Right lung (tissue), 5 donors: ENCODE data around the gene EID3. TPM values are rescaled to one million over a fixed set of nuclear protein-coding genes. Genes with fewer than 3 reads are reported as not detected.
"Not testable (repeated sequence)": the region's sequence is repeated elsewhere in the genome, so short reads cannot be mapped to it uniquely, and the experiment has no call there.

Source experiments
- DNase-seq, 2 donors: peaks; one replicate each; pipeline ENCODE4 v3.0.0-alpha.2; 2013
- polyA plus RNA-seq, 5 donors: library from polyadenylated mRNA; unstranded; fragments of 120-200 nt; gene quantifications; one replicate each; pipeline versions ENCODE4 v1.2.1 to v1.2.3, GENCODE V29; 2013; ENCODE audit warnings: inconsistent platforms in 1 of 5, low replicate concordance in 1 of 5; ENCODE audit not compliant: insufficient read length in 5 of 5, insufficient read depth in 1 of 5

Gene EID3
- polyA plus RNA-seq, 5 donors: 6.0 to 6.7 (median 6.2) TPM

DNA sequence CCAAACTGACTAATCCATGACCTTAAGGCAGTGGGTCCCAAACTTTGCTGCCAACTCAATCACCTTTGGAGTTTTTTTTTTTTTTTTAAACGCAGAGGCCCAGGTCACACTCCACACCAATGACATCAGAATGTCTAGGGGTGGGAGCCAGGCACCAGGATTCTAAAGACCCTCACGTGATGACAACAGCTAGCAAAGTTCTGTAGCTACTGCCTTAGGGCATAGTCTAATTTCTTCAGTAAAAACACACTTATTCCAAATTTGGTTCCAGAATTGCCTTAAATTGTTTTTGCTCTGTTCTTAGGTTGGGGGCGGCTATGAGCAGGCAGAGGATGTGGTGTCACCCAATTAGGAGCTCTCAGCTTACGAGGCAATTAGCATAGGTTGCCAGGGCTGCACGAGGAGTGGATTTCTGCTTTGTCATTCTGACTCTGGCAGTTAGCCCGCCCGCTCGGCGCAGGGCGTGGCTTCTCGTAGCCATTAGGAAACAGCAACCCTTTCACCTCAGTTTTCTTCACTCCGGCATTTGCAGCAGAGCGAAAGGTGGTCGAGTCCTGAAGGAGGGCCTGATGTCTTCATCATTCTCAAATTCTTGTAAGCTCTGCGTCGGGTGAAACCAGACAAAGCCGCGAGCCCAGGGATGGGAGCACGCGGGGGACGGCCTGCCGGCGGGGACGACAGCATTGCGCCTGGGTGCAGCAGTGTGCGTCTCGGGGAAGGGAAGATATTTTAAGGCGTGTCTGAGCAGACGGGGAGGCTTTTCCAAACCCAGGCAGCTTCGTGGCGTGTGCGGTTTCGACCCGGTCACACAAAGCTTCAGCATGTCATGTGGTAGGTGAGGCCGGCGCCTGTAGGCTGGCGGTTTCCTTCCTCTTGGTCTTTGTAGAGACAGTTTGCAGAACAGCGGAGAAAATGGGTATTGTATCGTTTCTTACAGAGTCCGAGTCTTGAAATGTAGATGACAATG, 16.7 kb upstream of the EID3 start:
- DNase-seq: peak; percentile 91 to 93

DNA sequence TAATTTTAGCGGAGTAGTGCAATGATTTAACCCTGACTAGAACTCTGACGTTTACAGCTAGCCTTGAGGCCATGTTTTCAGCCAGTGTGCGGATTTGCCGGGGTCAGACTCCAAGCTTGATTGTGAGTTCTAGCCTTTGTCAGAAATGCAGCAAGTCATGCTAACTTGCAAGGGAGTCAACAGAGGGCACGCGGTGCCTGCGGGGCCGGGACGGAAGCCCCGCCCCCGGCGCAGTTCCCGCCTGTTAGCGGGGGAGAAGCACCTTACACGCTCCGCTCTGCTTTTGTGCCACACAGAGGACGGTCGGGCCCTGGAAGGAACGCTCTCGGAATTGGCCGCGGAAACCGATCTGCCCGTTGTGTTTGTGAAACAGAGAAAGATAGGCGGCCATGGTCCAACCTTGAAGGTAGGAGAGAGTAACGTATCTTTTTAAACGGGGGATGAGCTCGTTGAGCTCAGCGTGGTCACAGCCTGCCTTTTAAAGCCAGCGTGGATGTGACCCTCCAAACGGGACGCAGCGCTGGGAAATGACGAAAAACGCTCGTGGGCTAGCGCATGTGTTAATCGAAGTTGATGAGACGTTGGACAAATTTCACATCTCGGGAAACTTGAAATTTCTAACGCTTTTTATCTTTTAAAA, 14.8 kb upstream of the EID3 start:
- peak; percentile 74 to 77 for DNase-seq

DNA sequence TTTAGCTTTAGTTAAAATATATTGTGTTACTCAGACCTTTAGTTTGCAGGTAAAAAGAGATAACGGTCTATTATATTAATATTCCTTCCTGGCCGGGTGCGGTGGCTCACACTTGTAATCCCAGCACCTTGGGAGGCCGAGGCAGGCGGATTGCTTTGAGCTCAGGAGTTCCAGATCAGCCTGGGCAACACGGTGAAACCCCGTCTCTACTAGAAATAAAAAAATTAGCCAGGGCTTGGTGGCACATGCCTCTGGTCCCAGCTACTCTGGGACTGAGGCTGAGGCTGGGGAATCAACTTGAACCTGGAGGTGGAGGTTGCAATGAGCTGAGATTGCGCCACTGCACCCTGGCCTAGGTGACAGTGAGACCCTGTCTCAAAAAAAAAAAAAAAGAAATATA, 13.2 kb upstream of the EID3 start:
- no peak for DNase-seq

- no peak for DNase-seq
Measured at GRCh38 chr12:104290855-104291254, 12.7 kb upstream of the EID3 start.

DNA sequence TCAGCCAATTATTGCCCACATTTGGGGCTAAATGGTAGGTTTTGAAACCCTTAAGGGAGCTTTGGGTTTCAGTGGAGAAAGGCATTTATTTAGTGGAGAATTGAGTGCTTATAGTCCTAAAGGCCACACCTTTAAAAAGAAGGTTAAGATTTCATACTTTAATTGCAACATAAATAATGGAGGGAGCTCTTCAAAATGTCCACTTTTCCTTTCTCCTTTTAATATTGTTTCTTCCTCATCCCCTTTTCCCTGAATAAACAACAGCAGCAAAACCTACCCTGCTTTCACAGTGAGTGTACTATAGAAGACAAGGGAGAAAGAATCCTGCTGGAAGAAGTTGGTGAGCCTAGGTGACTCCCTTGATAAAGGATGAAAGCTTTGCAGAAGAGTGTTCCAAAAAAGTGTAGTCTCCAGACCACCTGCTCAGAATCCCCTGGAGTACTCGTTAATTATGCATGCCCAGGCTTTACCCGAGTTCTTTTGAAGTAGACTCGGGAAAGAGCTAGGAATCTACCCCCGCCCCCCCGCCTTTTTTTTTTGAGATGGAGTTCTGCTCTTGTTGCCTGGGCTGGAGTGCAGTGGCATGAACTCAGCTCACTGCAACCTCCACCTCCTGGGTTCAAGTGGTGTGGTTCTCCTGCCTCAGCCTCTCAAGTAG, 11.5 kb upstream of the EID3 start:
- DNase-seq: no peak

GRCh38 chr12:104292872-104293794, 10.4 kb upstream of the EID3 start:
- DNase-seq: no peak

DNA sequence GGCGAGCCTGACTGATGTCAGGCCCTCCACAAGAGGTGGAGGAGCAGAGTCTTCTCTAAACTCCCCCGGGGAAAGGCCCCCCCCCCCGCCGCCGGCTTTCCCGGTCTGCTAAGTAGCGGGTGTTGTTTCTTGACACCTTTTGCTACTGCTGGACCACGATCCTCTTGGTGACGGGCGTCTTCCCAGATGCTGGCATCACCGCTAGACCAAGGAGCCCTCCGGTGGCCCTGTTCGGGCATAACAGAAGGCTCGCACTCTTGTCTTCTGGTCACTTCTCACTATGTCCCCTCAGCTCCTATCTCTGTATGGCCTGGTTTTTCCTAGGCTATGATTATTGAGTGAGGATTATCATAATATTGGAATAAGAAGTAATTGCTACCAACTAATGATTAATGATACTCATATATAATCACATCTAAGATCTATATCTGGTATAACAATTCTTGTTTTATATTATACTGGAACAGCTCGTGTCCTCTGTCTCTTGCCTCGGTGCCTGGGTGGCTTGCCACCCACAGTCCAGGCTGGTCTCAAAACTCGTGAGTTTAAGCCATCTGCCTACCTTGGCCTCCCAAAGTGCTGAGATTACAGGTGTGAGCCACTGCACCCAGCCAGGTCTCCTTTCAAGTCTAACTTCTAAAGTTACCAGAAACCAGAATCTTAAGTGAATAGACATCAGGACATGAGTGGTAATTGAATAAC, 9.2 kb upstream of the EID3 start:
- DNase-seq: not testable (repeated sequence)

DNA sequence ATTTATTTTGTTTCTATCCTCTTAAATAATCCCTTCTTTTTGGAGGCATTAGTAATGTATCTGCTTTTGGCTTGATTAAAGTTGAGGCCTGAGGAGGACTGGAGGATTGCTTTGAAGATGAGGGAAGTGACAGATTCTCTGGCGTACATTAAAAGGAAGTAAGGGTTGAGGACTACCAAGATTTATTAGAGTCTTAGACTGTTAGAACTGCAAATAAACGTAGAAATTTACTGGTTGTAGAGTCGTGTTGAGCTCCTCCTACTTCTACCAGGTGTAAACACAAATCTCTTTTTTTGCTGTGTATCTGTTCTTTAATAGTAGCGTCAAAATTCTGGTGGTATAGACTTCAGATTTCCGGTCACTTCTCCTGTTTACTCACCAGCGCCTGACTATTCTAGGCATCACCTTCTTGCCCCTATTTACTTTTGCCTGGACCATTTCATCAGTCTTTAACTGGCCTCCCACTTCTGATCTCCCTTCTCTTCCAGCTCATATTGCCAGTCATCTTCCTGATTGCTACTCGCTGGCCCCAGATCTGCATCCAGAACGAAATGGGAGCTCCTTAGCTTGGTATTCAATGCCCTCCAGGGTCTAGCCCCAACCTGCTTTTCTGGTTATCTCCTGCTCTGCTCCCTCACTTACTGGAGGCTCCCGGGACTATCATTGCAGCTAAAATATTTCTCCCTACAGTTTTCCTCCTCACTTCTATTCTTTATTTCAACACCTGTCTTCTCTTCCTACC, 8.4 kb upstream of the EID3 start:
- DNase-seq: no peak

GRCh38 chr12:104295954-104296353, 7.6 kb upstream of the EID3 start:
- DNase-seq: no peak

GRCh38 chr12:104296718-104297117, 6.8 kb upstream of the EID3 start:
- DNase-seq: no peak

DNA sequence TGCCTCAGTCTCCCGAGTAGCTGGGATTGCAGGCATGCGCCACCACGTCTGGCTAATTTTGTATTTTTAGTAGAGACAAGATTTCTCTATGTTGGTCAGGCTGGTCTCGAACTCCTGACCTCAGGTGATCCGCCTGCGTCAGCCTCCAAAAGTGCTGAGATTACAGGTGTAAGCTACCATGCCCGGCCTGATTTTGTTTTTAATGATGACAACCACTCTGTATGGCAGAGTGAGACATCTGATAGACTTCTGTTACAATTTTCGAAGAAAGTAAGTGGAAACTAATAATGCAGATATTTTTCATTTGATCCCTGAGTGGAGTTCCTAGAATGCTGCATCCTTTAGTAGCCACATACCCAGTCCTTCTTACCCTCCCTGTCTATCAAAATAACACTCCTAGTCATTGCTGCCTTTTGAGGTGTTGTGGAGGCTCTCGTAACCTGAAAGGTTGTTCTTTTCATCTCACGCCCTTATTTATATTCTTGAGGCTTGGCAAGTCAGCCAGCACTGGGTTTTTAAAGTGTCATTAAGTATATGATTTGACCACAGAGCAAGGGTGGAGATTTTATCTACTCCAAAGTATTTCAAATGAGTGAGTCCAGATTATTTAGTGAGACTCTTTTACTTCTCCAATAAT, 5.9 kb upstream of the EID3 start:
- no peak for DNase-seq

- no peak for DNase-seq
Measured at GRCh38 chr12:104299842-104300481, 3.6 kb upstream of the EID3 start.

- no peak for DNase-seq
Measured at GRCh38 chr12:104304261-104305009, 896 bp downstream of the EID3 start.

DNA sequence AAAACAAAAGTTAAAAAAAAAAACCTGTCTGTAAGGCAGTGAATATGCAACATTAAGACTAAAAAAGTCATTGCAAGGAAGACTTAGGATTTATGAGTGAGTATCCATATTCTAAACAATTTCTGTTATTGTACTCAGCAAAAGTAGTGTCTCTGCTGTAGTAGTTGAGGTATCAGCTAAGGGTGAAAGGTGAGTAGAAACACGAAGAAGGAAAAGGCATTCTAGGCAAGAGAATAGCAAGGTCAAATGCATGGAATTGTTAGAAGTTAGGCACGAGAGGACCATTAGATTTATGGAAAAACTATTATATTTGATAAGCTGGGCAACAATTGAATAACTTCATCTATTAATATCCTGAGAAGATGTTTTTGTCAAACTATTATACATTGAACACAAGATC, 1.8 kb downstream of the EID3 start:
- no peak for DNase-seq

GRCh38 chr12:104306376-104306775, 2.8 kb downstream of the EID3 start:
- no peak for DNase-seq

GRCh38 chr12:104306943-104307654, 3.6 kb downstream of the EID3 start:
- DNase-seq: no peak

GRCh38 chr12:104307655-104308000, 4.1 kb downstream of the EID3 start:
- DNase-seq: no peak
